ENCODE results near the gene FSD2. TPM values are rescaled to one million over a fixed set of nuclear protein-coding genes. Genes with fewer than 3 reads are reported as not detected.

Gene FSD2
- total and polyA plus RNA-seq, 9 donors = 0.01 to 0.05 TPM; not detected in 7

Other genes starting within 250 kb of the FSD2 start
- gene CPEB1, start 158.7 kb downstream of the FSD2 start, total RNA-seq = 10 to 100 TPM in 5 of 7 donors, 1 to 10 TPM in 2; 7.3 to 28.9 (median 11.5) TPM
- gene CPEB1, start 158.7 kb downstream of the FSD2 start, polyA plus RNA-seq = 1 to 10 TPM; 5.4 to 6.7 TPM
- gene AP3B2, start 96.2 kb downstream of the FSD2 start, total RNA-seq = 1 to 10 TPM in 6 of 7 donors, under 1 TPM in 1; 0.60 to 8.6 (median 2.2) TPM
- 1 to 10 TPM in 1 of 2 donors, under 1 TPM in 1; 0.70 to 1.1 TPM for gene AP3B2, start 96.2 kb downstream of the FSD2 start, polyA plus RNA-seq
- 10 to 100 TPM in 1 of 7 donors, 1 to 10 TPM in 6; 7.6 to 12.5 (median 8.5) TPM for gene WHAMM, start 3.6 kb upstream of the FSD2 start, total RNA-seq
- 10 to 100 TPM in 1 of 2 donors, 1 to 10 TPM in 1; 6.5 to 10.2 TPM for gene WHAMM, start 3.6 kb upstream of the FSD2 start, polyA plus RNA-seq
- gene HOMER2, start 146.7 kb upstream of the FSD2 start, total RNA-seq = 10 to 100 TPM in 5 of 7 donors, 1 to 10 TPM in 2; 3.0 to 60.8 (median 15.4) TPM
- gene HOMER2, start 146.7 kb upstream of the FSD2 start, polyA plus RNA-seq = 1 to 10 TPM; 3.5 to 6.4 TPM
- 10 to 100 TPM; 17.2 to 23.9 (median 21.2) TPM for gene RAMAC, start 180.1 kb upstream of the FSD2 start, total RNA-seq
- 10 to 100 TPM; 20.9 to 25.1 TPM for gene RAMAC, start 180.1 kb upstream of the FSD2 start, polyA plus RNA-seq
- gene C15orf40, start 205.6 kb upstream of the FSD2 start, total RNA-seq = 10 to 100 TPM; 15.0 to 27.4 (median 18.0) TPM
- 10 to 100 TPM in 1 of 2 donors, 1 to 10 TPM in 1; 8.4 to 16.0 TPM for gene C15orf40, start 205.6 kb upstream of the FSD2 start, polyA plus RNA-seq

All from ovary (tissue), 9 donors.